GM23338 (cell line): ENCODE results near the gene ATXN7L2. TPM values are rescaled to one million over a fixed set of nuclear protein-coding genes. Genes with fewer than 3 reads are reported as not detected.

Source experiments
- ATAC-seq: fragments of 200-7000 bp; cut with Tn5 transposase; 3 replicates; pipeline ENCODE4 v1.9.1; 2020
- DNase-seq: peaks from one replicate; pipeline ENCODE4 v3.0.0-alpha.2; 2015; ENCODE audit warnings: low spot score
- H2AFZ ChIP-seq: fragments of 200-600 bp; sonication (generic); 2 replicates; pipeline ENCODE4 v1.8.0; 2016; ENCODE audit warnings: antibody characterized with exemption, mild to moderate bottlenecking, moderate library complexity
- H3F3A ChIP-seq: fragments of 200-600 bp; sonication (generic); replicated peaks from 2 replicates; pipeline ENCODE4 v1.8.0; 2017; ENCODE audit warnings: antibody characterized with exemption, mixed run types, low read depth
- H3K27ac ChIP-seq: fragments of 200-600 bp; sonication (generic); 2 replicates; pipeline ENCODE4 v1.6.1; 2016; ENCODE audit warnings: low read depth
- H3K27me3 ChIP-seq: fragments of 200-600 bp; sonication (generic); 2 replicates; pipeline ENCODE4 v1.8.0; 2016; ENCODE audit warnings: mild to moderate bottlenecking, mixed run types, moderate library complexity; ENCODE audit not compliant: insufficient read depth
- H3K36me3 ChIP-seq: fragments of 200-600 bp; sonication (generic); 2 replicates; pipeline ENCODE4 v1.8.0; 2016; ENCODE audit warnings: mild to moderate bottlenecking; ENCODE audit not compliant: insufficient read depth
- H3K4me1 ChIP-seq: fragments of 200-600 bp; sonication (generic); 2 replicates; pipeline ENCODE4 v1.8.0; 2016; ENCODE audit warnings: mild to moderate bottlenecking, moderate library complexity; ENCODE audit not compliant: insufficient read depth
- H3K4me2 ChIP-seq: fragments of 200-600 bp; sonication (generic); 2 replicates; pipeline ENCODE4 v1.7.1; 2017; ENCODE audit warnings: mixed run types
- H3K4me3 ChIP-seq: fragments of 200-600 bp; sonication (generic); 2 replicates; pipeline ENCODE4 v1.6.1; 2016; ENCODE audit warnings: mixed run types
- H3K79me2 ChIP-seq: fragments of 200-600 bp; sonication (generic); replicated peaks from 2 replicates; pipeline ENCODE4 v1.8.0; 2017; ENCODE audit warnings: mild to moderate bottlenecking; ENCODE audit not compliant: insufficient read depth
- H3K9me2 ChIP-seq: fragments of 200-600 bp; sonication (generic); 2 replicates; pipeline ENCODE4 v1.8.0; 2017; ENCODE audit not compliant: insufficient read depth
- H4K20me1 ChIP-seq: fragments of 200-600 bp; sonication (generic); replicated peaks from 2 replicates; pipeline ENCODE4 v1.8.0; 2017; ENCODE audit warnings: mild to moderate bottlenecking; ENCODE audit not compliant: insufficient read depth
- H3K27ac Mint-ChIP-seq: 2 replicates; pipeline ENCODE4 v1.8.0; 2020; ENCODE audit warnings: inconsistent platforms, mild to moderate bottlenecking, moderate library complexity, mixed read lengths
- H3K27me3 Mint-ChIP-seq: 3 replicates; pipeline ENCODE4 v1.8.0; 2022; ENCODE audit warnings: low read depth, mild to moderate bottlenecking, moderate library complexity, mixed read lengths, inconsistent platforms; ENCODE audit not compliant: insufficient read depth, poor library complexity
- H3K36me3 Mint-ChIP-seq: 3 replicates; pipeline ENCODE4 v1.8.0; 2021; ENCODE audit warnings: low read depth, mild to moderate bottlenecking, inconsistent platforms, moderate library complexity, mixed read lengths
- H3K4me1 Mint-ChIP-seq: 3 replicates; pipeline ENCODE4 v1.8.0; 2020; ENCODE audit warnings: mild to moderate bottlenecking, inconsistent platforms, mixed read lengths
- H3K4me3 Mint-ChIP-seq: 3 replicates; pipeline ENCODE4 v1.8.0; 2021; ENCODE audit warnings: moderate library complexity, mild to moderate bottlenecking, inconsistent platforms, mixed read lengths
- H3K9me3 Mint-ChIP-seq: 3 replicates; pipeline ENCODE4 v1.8.0; 2020; ENCODE audit warnings: moderate library complexity, mild to moderate bottlenecking, inconsistent platforms, mixed read lengths
- CREB1 ChIP-seq: fragments of 250-450 bp; sonication (Bioruptor Pico); IDR thresholded peaks from 2 replicates; pipeline ENCODE4 v1.5.0; 2020; ENCODE audit warnings: low read depth, mild to moderate bottlenecking, moderate library complexity
- CTCF ChIP-seq, 2 experiments: fragments of 200-600 bp in 1 of 2; sonication (generic) in 1 of 2; conservative IDR thresholded peaks; 2 replicates each; pipeline versions ENCODE4 v1.5.1 to v1.6.1; 2016 to 2017; ENCODE audit warnings: antibody characterized with exemption in 2 of 2, low read depth in 2 of 2, mild to moderate bottlenecking in 2 of 2, moderate library complexity in 1 of 2
- EZH2 ChIP-seq: fragments of 200-600 bp; sonication (generic); IDR thresholded peaks from one replicate; pipeline ENCODE4 v1.8.0; 2017; ENCODE audit warnings: antibody characterized with exemption, mild to moderate bottlenecking, low read depth; ENCODE audit not compliant: unreplicated experiment
- EZH2phosphoT487 ChIP-seq: fragments of 200-600 bp; sonication (generic); IDR thresholded peaks from one replicate; pipeline ENCODE4 v1.8.1; 2018; ENCODE audit warnings: antibody characterized with exemption; ENCODE audit not compliant: unreplicated experiment
- JUNB ChIP-seq: IDR thresholded peaks from one replicate; pipeline ENCODE4 v1.6.1; 2016; ENCODE audit warnings: antibody characterized with exemption; ENCODE audit not compliant: unreplicated experiment
- NANOG ChIP-seq: IDR thresholded peaks from 2 replicates; pipeline ENCODE4 v1.6.1; 2016; ENCODE audit warnings: antibody characterized with exemption, borderline replicate concordance
- POLR2AphosphoS5 ChIP-seq: IDR thresholded peaks from 2 replicates; pipeline ENCODE4 v1.6.1; 2016; ENCODE audit warnings: antibody characterized with exemption, low read depth
- STAT1 ChIP-seq: IDR thresholded peaks from one replicate; pipeline ENCODE4 v1.6.1; 2016; ENCODE audit warnings: antibody characterized with exemption; ENCODE audit not compliant: unreplicated experiment
- ZNF114 ChIP-seq: fragments of 250-450 bp; sonication (Bioruptor Pico); IDR thresholded peaks from 2 replicates; pipeline ENCODE4 v1.5.0; 2020; ENCODE audit warnings: mild to moderate bottlenecking, moderate library complexity
- ZNF331 ChIP-seq: fragments of 250-450 bp; sonication (Bioruptor Pico); IDR thresholded peaks from 2 replicates; pipeline ENCODE4 v1.5.0; 2020; ENCODE audit warnings: low read depth, mild to moderate bottlenecking, moderate library complexity
- polyA plus RNA-seq: library from polyadenylated mRNA; unstranded; fragments of >200 nt; fragmentation: Nextera tagmentation; extraction: Ambion mirVana; gene quantifications from 2 replicates; pipeline ENCODE4 v1.2.1, GENCODE V29; 2016
- total RNA-seq: library from RNA; depleted of rRNA; stranded (reverse); fragments of >200 nt; shearing (Covaris generic); gene quantifications from 2 replicates; pipeline ENCODE4 v1.2.3, GENCODE V29; 2014
- TF ChIP-seq, protein P1 (sequence below): IDR thresholded peaks from one replicate; pipeline ENCODE4 v1.6.1; 2018; ENCODE audit warnings: antibody characterized with exemption; ENCODE audit not compliant: unreplicated experiment
- TF ChIP-seq, protein P2 (sequence below): IDR thresholded peaks from 2 replicates; pipeline ENCODE4 v1.6.1; 2016; ENCODE audit warnings: antibody characterized with exemption
- TF ChIP-seq, protein P3 (sequence below): fragments of 250-450 bp; sonication (Bioruptor Pico); IDR thresholded peaks from 2 replicates; pipeline ENCODE4 v1.5.0; 2020; ENCODE audit warnings: mild to moderate bottlenecking, moderate library complexity

ATXN7L2 gene
- total and polyA plus RNA-seq, 2 experiments from 2014 or later: 8.0 to 9.9 TPM

DNA sequence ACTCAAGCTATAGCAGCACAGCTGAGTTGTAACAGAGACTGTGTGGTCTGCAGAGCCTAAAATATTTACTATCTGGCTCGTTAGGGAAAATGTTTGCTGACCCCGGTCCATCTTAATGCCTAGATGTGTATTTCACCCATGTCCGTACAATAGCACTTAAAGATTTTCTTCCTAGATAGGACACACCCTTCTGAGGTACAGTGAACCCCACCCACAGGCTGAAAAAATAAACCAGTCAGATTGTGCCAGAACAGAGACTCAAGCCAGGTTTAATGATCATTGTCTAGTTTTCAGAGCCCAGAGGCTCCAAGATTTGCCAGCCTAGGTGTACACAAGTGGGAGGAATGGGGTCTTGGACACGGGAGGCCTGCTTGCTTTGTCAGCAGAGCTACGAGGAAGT is 20.2 kb downstream of the ATXN7L2 start:
- no peak overlapping the region for H3K4me3 ChIP-seq
- no peaks in the 10 kb centered on the region for H3F3A ChIP-seq
- no peak for ATAC-seq
- H3K4me2 ChIP-seq: no peak overlapping the region
- no peaks in the 10 kb centered on the region for H4K20me1 ChIP-seq
- H3K27ac ChIP-seq: no peak overlapping the region
- TF ChIP-seq JUNB: no peak
- TF ChIP-seq CTCF (conservative IDR thresholded peaks at IDR 0.05; ENCODE audit: low read depth in 2 of 2): no peak
- TF ChIP-seq EZH2phosphoT487: no peak
- TF ChIP-seq, protein P1, sequence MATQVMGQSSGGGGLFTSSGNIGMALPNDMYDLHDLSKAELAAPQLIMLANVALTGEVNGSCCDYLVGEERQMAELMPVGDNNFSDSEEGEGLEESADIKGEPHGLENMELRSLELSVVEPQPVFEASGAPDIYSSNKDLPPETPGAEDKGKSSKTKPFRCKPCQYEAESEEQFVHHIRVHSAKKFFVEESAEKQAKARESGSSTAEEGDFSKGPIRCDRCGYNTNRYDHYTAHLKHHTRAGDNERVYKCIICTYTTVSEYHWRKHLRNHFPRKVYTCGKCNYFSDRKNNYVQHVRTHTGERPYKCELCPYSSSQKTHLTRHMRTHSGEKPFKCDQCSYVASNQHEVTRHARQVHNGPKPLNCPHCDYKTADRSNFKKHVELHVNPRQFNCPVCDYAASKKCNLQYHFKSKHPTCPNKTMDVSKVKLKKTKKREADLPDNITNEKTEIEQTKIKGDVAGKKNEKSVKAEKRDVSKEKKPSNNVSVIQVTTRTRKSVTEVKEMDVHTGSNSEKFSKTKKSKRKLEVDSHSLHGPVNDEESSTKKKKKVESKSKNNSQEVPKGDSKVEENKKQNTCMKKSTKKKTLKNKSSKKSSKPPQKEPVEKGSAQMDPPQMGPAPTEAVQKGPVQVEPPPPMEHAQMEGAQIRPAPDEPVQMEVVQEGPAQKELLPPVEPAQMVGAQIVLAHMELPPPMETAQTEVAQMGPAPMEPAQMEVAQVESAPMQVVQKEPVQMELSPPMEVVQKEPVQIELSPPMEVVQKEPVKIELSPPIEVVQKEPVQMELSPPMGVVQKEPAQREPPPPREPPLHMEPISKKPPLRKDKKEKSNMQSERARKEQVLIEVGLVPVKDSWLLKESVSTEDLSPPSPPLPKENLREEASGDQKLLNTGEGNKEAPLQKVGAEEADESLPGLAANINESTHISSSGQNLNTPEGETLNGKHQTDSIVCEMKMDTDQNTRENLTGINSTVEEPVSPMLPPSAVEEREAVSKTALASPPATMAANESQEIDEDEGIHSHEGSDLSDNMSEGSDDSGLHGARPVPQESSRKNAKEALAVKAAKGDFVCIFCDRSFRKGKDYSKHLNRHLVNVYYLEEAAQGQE: no peak
- no peak for TF ChIP-seq ZNF331 (CRISPR knock-in tag)
- TF ChIP-seq NANOG: no peak
- TF ChIP-seq, protein P2, sequence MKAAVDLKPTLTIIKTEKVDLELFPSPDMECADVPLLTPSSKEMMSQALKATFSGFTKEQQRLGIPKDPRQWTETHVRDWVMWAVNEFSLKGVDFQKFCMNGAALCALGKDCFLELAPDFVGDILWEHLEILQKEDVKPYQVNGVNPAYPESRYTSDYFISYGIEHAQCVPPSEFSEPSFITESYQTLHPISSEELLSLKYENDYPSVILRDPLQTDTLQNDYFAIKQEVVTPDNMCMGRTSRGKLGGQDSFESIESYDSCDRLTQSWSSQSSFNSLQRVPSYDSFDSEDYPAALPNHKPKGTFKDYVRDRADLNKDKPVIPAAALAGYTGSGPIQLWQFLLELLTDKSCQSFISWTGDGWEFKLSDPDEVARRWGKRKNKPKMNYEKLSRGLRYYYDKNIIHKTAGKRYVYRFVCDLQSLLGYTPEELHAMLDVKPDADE: no peak
- TF ChIP-seq POLR2AphosphoS5: no peak
- TF ChIP-seq EZH2: no peak
- TF ChIP-seq STAT1: no peak
- TF ChIP-seq ZNF114: no peak
- TF ChIP-seq, protein P3, sequence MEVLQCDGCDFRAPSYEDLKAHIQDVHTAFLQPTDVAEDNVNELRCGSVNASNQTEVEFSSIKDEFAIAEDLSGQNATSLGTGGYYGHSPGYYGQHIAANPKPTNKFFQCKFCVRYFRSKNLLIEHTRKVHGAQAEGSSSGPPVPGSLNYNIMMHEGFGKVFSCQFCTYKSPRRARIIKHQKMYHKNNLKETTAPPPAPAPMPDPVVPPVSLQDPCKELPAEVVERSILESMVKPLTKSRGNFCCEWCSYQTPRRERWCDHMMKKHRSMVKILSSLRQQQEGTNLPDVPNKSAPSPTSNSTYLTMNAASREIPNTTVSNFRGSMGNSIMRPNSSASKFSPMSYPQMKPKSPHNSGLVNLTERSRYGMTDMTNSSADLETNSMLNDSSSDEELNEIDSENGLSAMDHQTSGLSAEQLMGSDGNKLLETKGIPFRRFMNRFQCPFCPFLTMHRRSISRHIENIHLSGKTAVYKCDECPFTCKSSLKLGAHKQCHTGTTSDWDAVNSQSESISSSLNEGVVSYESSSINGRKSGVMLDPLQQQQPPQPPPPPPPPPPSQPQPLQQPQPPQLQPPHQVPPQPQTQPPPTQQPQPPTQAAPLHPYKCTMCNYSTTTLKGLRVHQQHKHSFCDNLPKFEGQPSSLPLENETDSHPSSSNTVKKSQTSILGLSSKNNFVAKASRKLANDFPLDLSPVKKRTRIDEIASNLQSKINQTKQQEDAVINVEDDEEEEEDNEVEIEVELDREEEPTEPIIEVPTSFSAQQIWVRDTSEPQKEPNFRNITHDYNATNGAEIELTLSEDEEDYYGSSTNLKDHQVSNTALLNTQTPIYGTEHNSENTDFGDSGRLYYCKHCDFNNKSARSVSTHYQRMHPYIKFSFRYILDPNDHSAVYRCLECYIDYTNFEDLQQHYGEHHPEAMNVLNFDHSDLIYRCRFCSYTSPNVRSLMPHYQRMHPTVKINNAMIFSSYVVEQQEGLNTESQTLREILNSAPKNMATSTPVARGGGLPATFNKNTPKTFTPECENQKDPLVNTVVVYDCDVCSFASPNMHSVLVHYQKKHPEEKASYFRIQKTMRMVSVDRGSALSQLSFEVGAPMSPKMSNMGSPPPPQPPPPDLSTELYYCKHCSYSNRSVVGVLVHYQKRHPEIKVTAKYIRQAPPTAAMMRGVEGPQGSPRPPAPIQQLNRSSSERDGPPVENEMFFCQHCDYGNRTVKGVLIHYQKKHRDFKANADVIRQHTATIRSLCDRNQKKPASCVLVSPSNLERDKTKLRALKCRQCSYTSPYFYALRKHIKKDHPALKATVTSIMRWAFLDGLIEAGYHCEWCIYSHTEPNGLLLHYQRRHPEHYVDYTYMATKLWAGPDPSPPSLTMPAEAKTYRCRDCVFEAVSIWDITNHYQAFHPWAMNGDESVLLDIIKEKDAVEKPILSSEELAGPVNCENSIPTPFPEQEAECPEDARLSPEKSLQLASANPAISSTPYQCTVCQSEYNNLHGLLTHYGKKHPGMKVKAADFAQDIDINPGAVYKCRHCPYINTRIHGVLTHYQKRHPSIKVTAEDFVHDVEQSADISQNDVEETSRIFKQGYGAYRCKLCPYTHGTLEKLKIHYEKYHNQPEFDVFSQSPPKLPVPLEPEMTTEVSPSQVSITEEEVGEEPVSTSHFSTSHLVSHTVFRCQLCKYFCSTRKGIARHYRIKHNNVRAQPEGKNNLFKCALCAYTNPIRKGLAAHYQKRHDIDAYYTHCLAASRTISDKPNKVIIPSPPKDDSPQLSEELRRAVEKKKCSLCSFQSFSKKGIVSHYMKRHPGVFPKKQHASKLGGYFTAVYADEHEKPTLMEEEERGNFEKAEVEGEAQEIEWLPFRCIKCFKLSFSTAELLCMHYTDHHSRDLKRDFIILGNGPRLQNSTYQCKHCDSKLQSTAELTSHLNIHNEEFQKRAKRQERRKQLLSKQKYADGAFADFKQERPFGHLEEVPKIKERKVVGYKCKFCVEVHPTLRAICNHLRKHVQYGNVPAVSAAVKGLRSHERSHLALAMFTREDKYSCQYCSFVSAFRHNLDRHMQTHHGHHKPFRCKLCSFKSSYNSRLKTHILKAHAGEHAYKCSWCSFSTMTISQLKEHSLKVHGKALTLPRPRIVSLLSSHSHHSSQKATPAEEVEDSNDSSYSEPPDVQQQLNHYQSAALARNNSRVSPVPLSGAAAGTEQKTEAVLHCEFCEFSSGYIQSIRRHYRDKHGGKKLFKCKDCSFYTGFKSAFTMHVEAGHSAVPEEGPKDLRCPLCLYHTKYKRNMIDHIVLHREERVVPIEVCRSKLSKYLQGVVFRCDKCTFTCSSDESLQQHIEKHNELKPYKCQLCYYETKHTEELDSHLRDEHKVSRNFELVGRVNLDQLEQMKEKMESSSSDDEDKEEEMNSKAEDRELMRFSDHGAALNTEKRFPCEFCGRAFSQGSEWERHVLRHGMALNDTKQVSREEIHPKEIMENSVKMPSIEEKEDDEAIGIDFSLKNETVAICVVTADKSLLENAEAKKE: no peak
- TF ChIP-seq CREB1 (CRISPR knock-in tag): no peak
- H3K36me3 ChIP-seq: no peaks in the 10 kb centered on the region
- H3K36me3 Mint-ChIP-seq: peaks cover 2% of the 10 kb centered on the region; the same call in 2 of the 3 replicates
- peaks cover 18% of the 10 kb centered on the region for H3K4me1 Mint-ChIP-seq
- H3K9me3 Mint-ChIP-seq: no peaks in the 10 kb centered on the region
- no peaks in the 10 kb centered on the region for H3K79me2 ChIP-seq
- H3K4me3 Mint-ChIP-seq: no peak overlapping the region
- no peaks in the 10 kb centered on the region; the same call in 1 of the 2 replicates for H3K9me2 ChIP-seq
- peaks cover under 1% of the 10 kb centered on the region for H3K27me3 Mint-ChIP-seq
- peaks cover 11% of the 10 kb centered on the region for H3K27me3 ChIP-seq
- H3K4me1 ChIP-seq: peaks cover 4% of the 10 kb centered on the region; the same call in 1 of the 2 replicates
- no peak overlapping the region for H3K27ac Mint-ChIP-seq
- DNase-seq: no peak
- no peak overlapping the region for H2AFZ ChIP-seq
